ENCODE measurements around the gene TLR1. TPM values are rescaled to one million over a fixed set of nuclear protein-coding genes. Genes with fewer than 3 reads are reported as not detected.
"Not testable (repeated sequence)": the region's sequence is repeated elsewhere in the genome, so short reads cannot be mapped to it uniquely, and the experiment has no call there.

The TLR1 gene
- total RNA-seq, 1 experiment from 2014 or later = 0.03 TPM

- Histone ChIP-seq H3K4me3 (ENCODE audit: insufficient read depth, low read depth, low read length) (no peak overlapping the region), H3K27me3 (ENCODE audit: control insufficient read depth, insufficient read depth, low read length) (no peaks in the 10 kb centered on the region), H3K36me3 (replicated peaks; ENCODE audit: control insufficient read depth, insufficient read depth, low read length) (no peaks in the 10 kb centered on the region)
- DNase-seq = no peak
Observed at GRCh38 chr4:38774181-38774955, 30.2 kb downstream of the TLR1 start.

- DNase-seq; H3K36me3 ChIP-seq (replicated peaks; ENCODE audit: control insufficient read depth, insufficient read depth, low read length); H3K27me3 ChIP-seq (ENCODE audit: control insufficient read depth, insufficient read depth, low read length); H3K4me3 ChIP-seq (ENCODE audit: insufficient read depth, low read depth, low read length): not testable (repeated sequence)
Observed at GRCh38 chr4:38770281-38770680, 34.3 kb downstream of the TLR1 start.

- Histone ChIP-seq H3K36me3 (replicated peaks; ENCODE audit: control insufficient read depth, insufficient read depth, low read length) (no peaks in the 10 kb centered on the region), H3K4me3 (ENCODE audit: insufficient read depth, low read depth, low read length) (no peak overlapping the region), H3K27me3 (ENCODE audit: control insufficient read depth, insufficient read depth, low read length) (no peaks in the 10 kb centered on the region)
- DNase-seq = no peak
Observed at GRCh38 chr4:38769857-38770256, 34.7 kb downstream of the TLR1 start.

GRCh38 chr4:38769441-38769840 is 35.1 kb downstream of the TLR1 start:
- H3K4me3 ChIP-seq (ENCODE audit: insufficient read depth, low read depth, low read length) = no peak overlapping the region
- no peak for DNase-seq
- H3K36me3 ChIP-seq (replicated peaks; ENCODE audit: control insufficient read depth, insufficient read depth, low read length) = no peaks in the 10 kb centered on the region
- no peaks in the 10 kb centered on the region for H3K27me3 ChIP-seq (ENCODE audit: control insufficient read depth, insufficient read depth, low read length)

DNA sequence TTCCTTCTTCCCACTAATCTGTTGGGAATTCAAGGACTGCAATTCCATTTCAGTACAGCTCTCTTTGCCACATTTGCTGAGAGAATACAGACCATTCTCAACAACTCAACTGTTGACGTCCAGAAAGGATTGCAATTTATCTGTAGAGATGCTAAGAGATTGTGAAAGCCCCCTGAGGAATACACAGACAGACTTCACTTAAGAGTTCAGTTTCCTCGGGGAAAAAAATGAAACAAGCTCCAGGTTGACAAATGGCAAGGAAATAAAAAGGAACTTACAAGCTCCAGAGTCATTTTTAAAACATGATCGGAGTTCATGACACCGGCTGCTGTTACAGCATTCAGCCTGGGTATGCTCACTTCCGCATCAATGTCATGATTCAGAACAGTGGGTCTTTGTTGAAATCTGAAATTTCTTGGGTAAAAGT is 35.6 kb downstream of the TLR1 start:
- Histone ChIP-seq H3K36me3 (replicated peaks; ENCODE audit: control insufficient read depth, insufficient read depth, low read length) (no peaks in the 10 kb centered on the region), H3K27me3 (ENCODE audit: control insufficient read depth, insufficient read depth, low read length) (no peaks in the 10 kb centered on the region), H3K4me3 (ENCODE audit: insufficient read depth, low read depth, low read length) (no peak overlapping the region)
- no peak for DNase-seq

- not testable (repeated sequence) for H3K27me3 ChIP-seq (ENCODE audit: control insufficient read depth, insufficient read depth, low read length); H3K36me3 ChIP-seq (replicated peaks; ENCODE audit: control insufficient read depth, insufficient read depth, low read length); H3K4me3 ChIP-seq (ENCODE audit: insufficient read depth, low read depth, low read length); DNase-seq
Observed at GRCh38 chr4:38766940-38767339, 37.7 kb downstream of the TLR1 start.

DNA sequence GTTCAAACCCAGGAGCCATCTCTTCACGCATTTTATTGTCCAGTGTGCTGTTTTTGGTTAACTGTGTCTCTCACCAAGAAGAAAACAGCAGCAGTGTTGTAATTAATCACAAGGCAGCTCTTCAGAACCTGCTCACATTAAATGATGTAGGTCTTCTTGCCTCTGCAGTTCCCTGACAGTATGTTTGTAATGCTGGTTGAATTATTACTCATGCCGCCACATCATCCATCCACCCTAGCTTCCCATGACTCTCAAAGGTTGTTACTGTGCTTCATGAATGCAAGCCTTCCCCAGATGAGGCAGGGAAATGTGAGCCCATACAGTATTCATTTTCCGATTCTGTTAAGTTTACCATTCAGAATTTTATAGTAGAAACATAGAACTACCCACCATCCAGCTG is 39.2 kb downstream of the TLR1 start:
- H3K4me3 ChIP-seq (ENCODE audit: insufficient read depth, low read depth, low read length) = no peak overlapping the region
- H3K36me3 ChIP-seq (replicated peaks; ENCODE audit: control insufficient read depth, insufficient read depth, low read length) = no peaks in the 10 kb centered on the region
- DNase-seq = no peak
- no peaks in the 10 kb centered on the region for H3K27me3 ChIP-seq (ENCODE audit: control insufficient read depth, insufficient read depth, low read length)

GRCh38 chr4:38764277-38764676 is 40.3 kb downstream of the TLR1 start:
- Histone ChIP-seq H3K36me3 (replicated peaks; ENCODE audit: control insufficient read depth, insufficient read depth, low read length) (no peaks in the 10 kb centered on the region), H3K27me3 (ENCODE audit: control insufficient read depth, insufficient read depth, low read length) (no peaks in the 10 kb centered on the region), H3K4me3 (ENCODE audit: insufficient read depth, low read depth, low read length) (no peak overlapping the region)
- DNase-seq = no peak

DNA sequence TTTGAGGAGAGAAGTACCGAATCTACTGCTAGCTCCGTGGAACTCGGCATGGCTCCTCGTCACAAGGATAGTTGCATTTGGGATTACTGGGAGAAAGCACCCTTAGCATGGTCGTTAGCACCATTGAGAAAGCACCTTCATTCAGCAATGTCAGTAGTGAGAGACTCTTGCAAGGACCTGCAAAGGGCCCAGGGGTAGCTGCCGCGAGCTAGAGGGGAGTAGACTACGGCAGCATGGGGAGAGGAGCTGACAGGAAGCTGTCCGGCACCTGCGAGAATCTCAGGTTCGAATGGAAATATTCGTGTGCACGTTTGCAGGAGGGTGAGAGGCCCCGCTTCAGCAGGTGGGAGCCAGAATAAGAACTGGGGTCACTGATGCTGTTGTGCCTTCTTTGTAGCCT is 42.0 kb downstream of the TLR1 start:
- DNase-seq = no peak
- H3K36me3 ChIP-seq (replicated peaks; ENCODE audit: control insufficient read depth, insufficient read depth, low read length) = no peaks in the 10 kb centered on the region
- H3K4me3 ChIP-seq (ENCODE audit: insufficient read depth, low read depth, low read length) = no peak overlapping the region
- no peaks in the 10 kb centered on the region for H3K27me3 ChIP-seq (ENCODE audit: control insufficient read depth, insufficient read depth, low read length)

DNA sequence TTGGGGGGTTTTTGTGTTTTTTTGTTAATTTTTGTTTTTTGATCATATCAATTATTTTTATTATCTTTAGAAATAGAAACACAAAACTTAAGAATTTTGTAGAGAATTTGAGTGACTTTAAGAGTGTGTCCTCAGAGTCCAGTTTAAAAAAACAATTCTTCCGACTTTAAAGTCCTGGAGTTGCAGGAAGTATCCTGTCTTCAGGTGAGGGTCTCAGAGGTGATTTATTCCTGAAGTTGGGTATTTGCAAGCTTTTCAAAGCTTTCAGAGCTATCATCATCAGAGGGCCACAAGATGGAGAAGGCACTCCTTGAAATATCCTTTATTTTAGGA is 44.8 kb downstream of the TLR1 start:
- Histone ChIP-seq H3K36me3 (replicated peaks; ENCODE audit: control insufficient read depth, insufficient read depth, low read length) (no peaks in the 10 kb centered on the region), H3K4me3 (ENCODE audit: insufficient read depth, low read depth, low read length) (no peak overlapping the region), H3K27me3 (ENCODE audit: control insufficient read depth, insufficient read depth, low read length) (no peaks in the 10 kb centered on the region)
- no peak for DNase-seq

DNA sequence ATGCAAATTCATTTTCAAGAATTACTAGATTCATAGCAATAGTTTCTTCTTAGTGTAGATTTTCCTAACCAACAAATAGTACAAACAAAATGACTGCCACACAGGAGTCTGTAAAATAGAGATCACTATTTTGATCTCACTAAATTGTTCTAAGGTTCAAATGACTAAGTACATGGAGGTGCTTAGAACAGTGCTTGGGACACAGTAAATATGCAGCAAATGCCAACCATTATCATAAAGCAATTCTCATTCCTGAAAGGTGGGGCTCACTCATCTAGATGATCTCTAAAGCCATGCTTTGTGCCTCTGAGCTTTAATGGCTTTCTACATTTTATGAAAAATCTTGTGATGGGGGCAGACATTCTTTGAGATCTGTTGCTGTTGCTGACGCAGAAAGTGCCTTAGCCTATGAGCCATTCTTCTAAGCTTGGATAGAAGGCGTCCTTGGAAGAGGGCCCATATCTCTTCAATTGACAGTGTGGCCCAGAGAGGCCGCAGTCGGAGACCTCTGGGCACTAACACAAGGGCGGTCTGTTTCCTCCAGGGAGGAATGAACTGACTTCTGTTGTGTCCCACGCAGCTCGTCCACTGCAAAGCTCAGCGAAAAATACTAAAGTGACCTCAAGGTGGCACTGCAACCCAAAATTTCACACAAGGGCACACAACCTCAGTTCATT is 45.3 kb downstream of the TLR1 start:
- no peak overlapping the region for H3K4me3 ChIP-seq (ENCODE audit: insufficient read depth, low read depth, low read length)
- H3K27me3 ChIP-seq (ENCODE audit: control insufficient read depth, insufficient read depth, low read length) = no peaks in the 10 kb centered on the region
- no peaks in the 10 kb centered on the region for H3K36me3 ChIP-seq (replicated peaks; ENCODE audit: control insufficient read depth, insufficient read depth, low read length)
- DNase-seq = peak; percentile 21

DNA sequence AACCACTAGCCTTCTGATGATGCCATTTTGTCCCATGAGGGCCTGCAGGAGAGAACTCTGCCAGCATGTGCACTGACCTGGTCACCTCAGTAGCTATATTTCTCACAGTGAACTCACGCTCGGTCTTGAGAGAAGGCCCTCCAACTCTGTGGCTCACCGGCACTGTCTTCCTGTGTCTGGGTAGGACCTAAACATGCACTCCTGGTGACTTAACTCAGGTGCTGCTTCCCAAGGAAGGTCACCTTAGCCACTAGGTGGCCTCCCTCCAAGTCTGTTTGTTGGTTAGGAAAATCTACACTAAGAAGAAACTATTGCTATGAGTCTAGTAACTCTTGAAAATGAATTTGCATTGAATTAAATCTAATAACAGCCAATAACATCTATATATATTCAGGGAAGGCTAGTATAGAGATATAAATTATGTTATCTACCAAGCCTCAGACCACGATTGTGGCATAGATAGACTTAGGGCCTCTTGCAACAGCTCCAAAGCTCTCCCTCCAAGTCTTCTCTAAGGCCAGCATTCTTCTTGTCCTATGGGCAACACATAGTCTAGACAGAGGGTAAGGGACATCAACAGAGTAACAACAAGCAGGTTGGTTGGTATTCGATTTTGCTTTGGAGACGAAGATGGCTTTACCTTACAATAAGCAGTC is 46.5 kb downstream of the TLR1 start:
- DNase-seq = peak; percentile 26
- Histone ChIP-seq H3K4me3 (ENCODE audit: insufficient read depth, low read depth, low read length) (no peak overlapping the region), H3K36me3 (replicated peaks; ENCODE audit: control insufficient read depth, insufficient read depth, low read length) (no peaks in the 10 kb centered on the region), H3K27me3 (ENCODE audit: control insufficient read depth, insufficient read depth, low read length) (no peaks in the 10 kb centered on the region)

DNA sequence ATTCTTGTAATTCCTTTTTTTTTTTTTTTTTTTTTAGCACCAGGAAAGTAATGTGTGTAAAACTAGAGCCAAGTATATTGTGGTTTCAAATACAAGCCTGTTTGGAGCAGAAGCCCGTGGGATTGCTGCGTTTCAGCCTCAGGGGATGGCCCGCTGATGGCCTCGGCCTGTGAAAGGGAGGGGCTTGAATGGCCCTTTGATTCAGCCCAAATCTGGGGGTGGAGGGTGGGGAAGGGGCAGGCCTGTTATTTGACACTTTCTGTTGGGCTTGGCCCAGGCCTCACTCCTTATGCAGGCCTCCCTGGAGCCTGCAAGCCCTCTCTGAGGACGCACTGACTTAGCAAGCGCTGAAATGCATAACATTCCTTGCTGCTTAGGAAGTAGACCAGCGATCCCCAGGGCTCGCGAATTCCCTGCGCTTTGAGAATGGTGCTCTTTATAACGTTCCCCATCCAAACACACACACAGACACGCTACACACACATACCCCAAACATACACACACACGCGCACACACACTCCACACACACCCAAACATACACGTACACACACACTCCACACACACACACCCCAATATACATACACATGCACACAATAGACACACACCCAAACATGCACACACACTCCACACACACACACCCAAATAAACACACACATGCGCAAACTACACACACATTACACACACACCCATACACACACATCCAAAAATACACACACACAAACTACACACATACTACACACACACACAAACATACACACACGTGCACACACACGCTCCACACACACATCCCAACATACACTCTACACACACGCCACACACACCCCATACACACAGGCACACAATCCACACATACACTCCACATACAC is 51.4 kb downstream of the TLR1 start:
- Histone ChIP-seq H3K4me3 (ENCODE audit: insufficient read depth, low read depth, low read length) (no peak overlapping the region), H3K36me3 (replicated peaks; ENCODE audit: control insufficient read depth, insufficient read depth, low read length) (no peaks in the 10 kb centered on the region), H3K27me3 (ENCODE audit: control insufficient read depth, insufficient read depth, low read length) (no peaks in the 10 kb centered on the region)
- peak; percentile 73 for DNase-seq

DNA sequence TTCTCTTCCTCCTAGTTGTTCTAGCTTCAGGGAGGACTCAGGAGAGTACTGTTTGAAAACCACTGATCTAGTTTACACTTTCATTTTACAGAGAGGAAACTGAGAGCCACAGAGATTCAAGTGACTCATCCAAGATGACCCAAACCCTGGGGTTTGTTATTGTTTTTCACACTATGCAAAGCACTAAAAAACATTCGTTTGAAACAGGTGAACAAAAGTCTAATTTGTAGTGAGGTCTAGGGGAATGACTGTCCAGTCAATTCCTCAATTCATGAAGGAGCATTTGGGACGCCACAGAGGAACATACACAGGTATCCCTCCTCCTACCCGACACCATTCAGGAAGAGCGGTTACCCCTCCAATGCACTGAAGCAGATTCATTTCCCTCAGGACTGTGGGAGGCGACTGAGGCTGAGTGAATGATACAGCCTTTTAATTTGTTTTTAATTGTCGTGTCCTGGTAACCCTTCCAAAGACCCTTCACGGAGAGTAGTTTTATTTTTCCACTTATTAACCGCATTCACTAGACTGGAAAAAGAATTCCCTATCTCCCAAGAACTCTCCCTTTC is 52.1 kb downstream of the TLR1 start:
- Histone ChIP-seq H3K27me3 (ENCODE audit: control insufficient read depth, insufficient read depth, low read length) (no peaks in the 10 kb centered on the region), H3K36me3 (replicated peaks; ENCODE audit: control insufficient read depth, insufficient read depth, low read length) (no peaks in the 10 kb centered on the region), H3K4me3 (ENCODE audit: insufficient read depth, low read depth, low read length) (no peak overlapping the region)
- no peak for DNase-seq
